GM12874 (cell line): ENCODE measurements around the gene TCP1.

Experiments
- TF ChIP-seq, protein P1 (sequence below): IDR thresholded peaks from 2 replicates; pipeline ENCODE4 v1.5.1; 2011; ENCODE audit warnings: low read depth, mild to moderate bottlenecking, control low read depth, low read length, moderate library complexity; ENCODE audit not compliant: insufficient read depth

TCP1 gene

DNA sequence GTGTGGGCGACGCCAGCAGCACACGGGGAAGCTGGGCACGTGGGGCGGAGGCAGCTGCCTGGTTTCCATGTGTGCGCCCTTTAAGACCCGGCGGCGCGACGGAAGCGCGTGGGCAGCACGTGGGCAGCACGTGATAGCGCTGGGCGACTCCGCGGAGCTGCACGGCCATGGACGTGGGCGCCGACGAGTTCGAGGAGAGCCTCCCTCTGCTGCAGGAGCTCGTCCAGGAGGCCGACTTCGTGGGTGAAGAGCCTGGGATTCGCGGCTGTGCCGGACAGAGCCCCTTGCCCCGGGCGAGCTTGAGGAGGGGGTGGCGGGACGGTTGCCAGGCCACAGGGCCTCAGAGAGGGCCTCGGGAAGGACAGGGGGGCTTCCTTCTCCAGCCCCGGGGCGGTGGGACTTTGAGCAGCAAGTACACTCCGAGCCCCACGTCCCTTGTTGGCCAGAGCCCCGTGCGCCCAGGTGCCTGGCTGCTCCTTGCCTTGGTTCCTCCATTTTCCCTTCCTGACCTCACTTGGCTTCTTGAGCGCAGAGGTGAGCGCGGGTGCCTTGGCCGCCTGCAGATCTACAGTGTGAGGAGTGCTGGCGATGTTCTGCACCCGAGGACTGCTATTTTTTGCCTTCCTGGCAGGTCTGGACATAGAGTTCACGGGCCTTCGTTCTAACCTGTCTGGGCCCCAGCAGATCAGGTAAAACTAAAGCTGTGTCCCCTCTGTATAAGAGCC lies 10.9 kb upstream of the TCP1 start, which contains the start of gene PNLDC1:
Gene PNLDC1, plus strand, starts transcription at position 136 of the 725 bp plus-strand sequence. Its CDS starts 32 bp downstream, at position 168.
- TF ChIP-seq, protein P1, sequence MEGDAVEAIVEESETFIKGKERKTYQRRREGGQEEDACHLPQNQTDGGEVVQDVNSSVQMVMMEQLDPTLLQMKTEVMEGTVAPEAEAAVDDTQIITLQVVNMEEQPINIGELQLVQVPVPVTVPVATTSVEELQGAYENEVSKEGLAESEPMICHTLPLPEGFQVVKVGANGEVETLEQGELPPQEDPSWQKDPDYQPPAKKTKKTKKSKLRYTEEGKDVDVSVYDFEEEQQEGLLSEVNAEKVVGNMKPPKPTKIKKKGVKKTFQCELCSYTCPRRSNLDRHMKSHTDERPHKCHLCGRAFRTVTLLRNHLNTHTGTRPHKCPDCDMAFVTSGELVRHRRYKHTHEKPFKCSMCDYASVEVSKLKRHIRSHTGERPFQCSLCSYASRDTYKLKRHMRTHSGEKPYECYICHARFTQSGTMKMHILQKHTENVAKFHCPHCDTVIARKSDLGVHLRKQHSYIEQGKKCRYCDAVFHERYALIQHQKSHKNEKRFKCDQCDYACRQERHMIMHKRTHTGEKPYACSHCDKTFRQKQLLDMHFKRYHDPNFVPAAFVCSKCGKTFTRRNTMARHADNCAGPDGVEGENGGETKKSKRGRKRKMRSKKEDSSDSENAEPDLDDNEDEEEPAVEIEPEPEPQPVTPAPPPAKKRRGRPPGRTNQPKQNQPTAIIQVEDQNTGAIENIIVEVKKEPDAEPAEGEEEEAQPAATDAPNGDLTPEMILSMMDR: no peak

DNA sequence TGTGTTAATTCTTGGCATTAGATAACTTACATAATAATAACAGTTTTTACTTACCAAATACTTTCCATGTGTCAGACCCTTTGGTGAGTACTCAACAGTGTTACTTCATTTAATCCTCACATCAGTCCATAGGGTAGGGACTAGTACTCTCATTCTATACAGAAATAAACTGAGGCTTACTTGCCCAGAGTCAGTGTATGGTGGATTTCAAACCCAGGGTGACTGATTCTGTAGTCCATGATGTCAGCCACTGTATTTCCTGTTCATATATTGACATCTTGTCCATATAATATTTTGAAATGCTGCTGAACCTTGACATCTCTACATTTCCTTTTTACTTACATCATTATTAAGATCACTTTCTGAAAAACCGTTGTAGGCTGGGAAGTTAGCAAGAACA lies 8.2 kb upstream of the TCP1 start:
- TF ChIP-seq, protein P1: no peak

- TF ChIP-seq, protein P1: no peak
Observed at GRCh38 chr6:159790956-159791598, 1.7 kb upstream of the TCP1 start.

DNA sequence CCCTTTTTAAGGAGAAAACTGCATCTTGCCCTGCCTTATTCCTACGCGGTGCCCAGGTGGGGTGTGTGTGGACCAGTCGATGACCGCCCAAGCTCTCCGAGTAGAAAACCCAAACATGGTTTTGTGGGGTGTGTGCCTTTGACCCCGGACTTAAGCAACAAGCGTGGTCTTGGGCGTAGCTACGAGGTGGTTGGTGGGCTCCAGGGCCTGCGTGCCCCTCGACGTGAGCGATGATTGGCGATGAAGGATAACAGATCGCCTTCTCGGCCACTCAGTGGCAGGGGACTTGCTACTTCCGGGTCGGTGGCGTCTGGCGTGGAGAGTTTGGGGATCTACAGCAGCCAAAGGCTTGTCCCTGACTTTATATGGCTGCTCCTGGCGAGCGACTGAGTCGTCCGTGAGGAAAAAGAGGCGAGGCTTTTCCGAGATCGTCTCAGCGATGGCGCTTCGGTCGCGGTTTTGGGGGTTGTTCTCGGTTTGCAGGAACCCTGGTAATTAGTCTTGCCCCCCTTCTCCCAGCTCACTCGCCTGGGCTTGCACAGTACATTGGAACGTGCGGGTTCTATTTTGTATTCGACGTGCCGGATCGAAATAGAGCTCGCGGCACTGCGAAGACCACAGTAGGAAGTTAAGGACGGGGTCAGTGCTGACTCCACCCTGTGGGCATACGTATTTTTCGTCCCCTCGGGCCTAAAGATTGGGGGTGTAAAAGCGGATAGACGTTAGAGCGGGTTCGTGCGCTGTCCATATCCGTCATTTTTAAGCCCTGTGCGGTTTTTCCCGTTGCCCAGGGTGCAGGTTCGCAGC lies 950 bp upstream of the TCP1 start, which contains the start of gene MRPL18:
Gene MRPL18, plus strand, starts transcription at position 319 of the 807 bp plus-strand sequence. Its CDS starts 121 bp downstream, at position 440.
- TF ChIP-seq, protein P1: no peak

DNA sequence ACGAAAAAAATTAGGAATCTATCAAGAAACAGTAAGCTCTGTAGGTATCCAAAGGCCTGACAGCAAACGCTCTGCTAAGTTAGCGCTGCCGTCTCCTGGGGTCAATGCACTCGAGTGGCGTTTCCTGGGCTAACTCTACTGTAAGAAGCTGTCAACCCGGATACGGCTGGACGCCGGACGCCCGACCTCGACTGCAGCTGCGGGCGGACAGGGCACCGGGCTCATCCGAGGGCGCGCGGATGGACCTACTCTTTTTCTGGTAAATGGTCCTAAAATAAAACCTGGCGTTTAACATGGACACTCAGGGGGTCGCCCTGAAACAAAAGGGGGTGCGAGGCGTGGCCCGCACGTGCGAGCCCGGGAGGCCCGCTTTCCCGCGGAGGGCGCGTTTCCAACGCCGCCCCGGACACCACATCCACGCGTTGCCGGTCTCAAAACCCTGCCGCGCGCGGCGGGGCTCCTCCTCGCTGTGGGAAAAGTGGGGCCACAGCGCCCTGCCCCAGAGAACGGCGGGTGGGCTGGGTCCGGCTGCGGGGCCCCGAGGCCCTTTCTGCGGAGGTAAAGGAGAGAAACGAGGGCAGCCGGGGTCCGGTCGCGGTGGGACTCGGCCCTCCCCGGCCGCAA lies 537 bp downstream of the TCP1 start:
- TF ChIP-seq, protein P1: no peak

DNA sequence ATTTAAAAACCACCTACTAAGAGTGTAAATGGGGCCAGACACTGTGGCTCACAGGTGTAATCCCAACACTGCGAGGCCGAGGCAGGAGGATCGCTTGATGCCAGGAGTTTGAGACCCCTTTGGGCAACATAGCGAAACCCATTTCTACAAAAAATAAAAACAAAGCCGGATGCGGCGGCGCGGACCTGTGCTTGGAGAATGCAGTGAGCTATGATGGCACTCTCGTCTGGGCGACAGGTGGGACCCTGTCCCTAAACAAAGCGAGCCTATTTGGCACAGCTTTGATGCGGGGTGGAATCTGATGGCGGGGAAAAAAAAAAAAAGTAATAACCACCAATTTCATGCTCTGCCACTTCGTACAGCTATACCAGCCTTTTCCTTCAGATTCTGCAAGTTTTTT lies 1.1 kb downstream of the TCP1 start:
- TF ChIP-seq, protein P1: no peak

DNA sequence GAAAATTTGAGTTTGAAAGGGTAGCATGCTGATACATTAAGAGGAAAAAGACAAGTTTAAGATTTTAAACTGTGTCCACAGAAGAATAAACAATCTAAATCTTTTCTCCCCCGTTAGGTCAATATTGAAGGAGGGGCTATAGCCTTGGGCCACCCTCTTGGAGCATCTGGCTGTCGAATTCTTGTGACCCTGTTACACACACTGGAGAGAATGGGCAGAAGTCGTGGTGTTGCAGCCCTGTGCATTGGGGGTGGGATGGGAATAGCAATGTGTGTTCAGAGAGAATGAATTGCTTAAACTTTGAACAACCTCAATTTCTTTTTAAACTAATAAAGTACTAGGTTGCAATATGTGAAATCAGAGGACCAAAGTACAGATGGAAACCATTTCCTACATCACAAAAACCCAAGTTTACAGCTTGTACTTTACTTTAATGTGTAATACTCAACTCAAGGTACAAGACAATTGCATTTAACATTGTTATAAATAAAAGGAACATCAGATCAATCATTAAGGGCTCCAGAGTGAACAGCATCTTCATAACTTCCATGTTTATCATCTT lies 10.8 kb downstream of the TCP1 start:
- TF ChIP-seq, protein P1: no peak
